Dedifferentiated amniotic fluid mesenchymal stem cell (primary cell): Measurements from ENCODE around the gene SHANK1.
A peak's percentile ranks its signal among the peaks of the same experiment; 100 is the strongest.

Source experiments
- DNase-seq: peaks from one replicate; pipeline ENCODE4 v3.0.0-alpha.2; 2016; ENCODE audit errors: extremely low spot score

Gene SHANK1

GRCh38 chr19:50728084-50728737 is 8.6 kb upstream of the SHANK1 start:
- no peak for DNase-seq

DNA sequence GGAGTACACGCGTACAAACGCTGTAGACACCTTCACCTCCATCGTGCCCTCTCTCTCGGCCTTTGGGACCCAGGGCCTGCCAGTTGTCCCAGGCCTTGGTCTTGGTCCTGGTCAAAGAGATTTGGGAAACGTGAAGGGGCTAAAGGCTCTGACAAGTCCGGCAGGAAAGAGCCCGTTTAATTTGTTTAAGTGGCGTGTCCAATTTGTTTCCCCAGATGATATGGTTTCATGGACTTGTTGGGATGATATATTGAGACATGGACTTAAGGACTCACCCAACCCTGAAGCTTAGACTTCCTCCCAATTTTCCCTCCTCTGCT is 6.3 kb upstream of the SHANK1 start:
- DNase-seq = no peak

DNA sequence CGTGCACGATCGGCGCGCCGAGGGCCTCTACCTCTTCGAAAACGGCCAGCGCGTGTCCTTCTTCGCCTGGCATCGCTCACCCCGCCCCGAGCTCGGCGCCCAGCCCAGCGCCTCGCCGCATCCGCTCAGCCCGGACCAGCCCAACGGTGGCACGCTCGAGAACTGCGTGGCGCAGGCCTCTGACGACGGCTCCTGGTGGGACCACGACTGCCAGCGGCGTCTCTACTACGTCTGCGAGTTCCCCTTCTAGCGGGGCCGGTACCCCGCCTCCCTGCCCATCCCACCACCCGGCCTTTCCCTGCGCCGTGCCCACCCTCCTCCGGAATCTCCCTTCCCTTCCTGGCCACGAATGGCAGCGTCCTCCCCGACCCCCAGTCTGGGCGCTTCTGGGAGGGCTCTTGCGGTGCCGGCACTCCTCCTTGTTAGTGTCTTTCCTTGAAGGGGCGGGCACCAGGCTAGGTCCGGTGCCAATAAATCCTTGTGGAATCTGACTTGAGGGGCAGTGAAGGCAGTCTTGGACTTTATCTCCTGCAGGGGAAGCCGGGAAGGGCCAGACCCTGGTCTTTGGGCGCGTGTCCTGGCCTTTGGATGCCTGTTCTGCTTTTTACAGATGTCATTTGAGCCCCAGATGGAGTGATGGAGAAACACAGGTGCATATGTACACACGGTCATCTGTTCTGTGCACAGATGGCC is 5.8 kb upstream of the SHANK1 start:
- DNase-seq = no peak

DNA sequence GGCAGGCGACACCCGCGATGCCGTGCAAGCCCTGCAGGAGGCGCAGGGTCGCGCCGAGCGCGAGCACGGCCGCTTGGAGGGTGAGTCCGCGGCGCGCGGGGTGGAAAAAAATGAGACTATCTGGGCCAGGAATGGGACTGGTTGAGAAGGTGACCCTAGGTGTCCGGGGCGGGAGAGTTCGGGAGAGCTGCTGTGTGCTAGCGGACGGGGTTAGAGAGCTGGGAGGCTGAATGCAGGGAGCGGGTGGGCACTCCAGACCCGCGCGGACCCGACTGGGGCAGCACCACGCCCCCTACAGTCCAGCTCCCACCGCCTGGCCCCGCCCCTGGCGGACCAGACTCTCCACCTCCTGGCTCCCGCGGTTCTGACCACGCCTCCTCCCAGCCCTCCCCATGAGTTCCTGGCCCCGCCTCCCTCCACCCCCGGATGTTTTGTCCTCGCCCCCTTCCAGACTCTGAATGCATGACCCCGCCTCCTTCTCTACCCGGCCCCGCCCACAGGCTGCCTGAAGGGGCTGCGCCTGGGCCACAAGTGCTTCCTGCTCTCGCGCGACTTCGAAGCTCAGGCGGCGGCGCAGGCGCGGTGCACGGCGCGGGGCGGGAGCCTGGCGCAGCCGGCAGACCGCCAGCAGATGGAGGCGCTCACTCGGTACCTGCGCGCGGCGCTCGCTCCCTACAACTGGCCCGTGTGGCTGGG is 5.1 kb upstream of the SHANK1 start:
- DNase-seq = peak; percentile 99

- no peak for DNase-seq
Observed at GRCh38 chr19:50723735-50724521, 4.3 kb upstream of the SHANK1 start.

GRCh38 chr19:50723069-50723468 is 3.5 kb upstream of the SHANK1 start, which contains the start of gene CLEC11A:
Gene CLEC11A, plus strand, starts transcription at chr19:50723364. Its CDS starts 162 bp downstream, at chr19:50723526.
- DNase-seq = peak; percentile 20

- DNase-seq = no peak
Observed at GRCh38 chr19:50722201-50723013, 2.8 kb upstream of the SHANK1 start.

DNA sequence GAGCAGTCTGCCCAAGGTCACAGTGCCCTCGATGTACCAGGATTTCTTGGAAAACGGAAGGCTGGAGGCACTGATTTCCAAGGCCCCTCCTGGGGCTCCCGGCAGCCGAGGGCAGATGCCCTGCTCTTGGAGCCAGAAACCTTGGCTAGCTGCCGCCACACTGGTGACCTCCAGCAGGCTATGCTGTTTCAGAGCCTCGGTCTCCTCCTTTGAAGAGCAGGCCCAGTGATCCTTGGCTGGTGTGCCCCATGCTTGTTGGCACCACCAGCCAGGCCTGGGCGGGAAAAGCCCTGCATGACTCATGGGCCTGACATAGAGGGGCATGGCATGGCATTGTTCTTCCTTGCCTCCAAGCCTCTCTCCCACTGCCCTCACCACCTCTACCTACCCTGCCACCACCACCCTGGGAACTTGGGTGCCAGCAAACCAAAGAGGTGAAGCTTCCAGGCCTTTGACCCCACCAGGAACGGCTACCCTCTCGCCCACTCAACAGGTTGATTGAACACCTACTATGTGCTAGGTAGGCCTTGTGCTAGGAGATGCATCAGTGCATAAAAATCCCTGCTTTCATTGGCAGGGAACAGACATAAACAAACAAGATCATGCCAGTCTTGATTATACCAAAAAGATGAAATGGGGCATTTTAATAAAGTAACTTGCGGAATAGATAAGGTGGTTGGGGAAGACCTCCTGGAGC is 2.0 kb upstream of the SHANK1 start:
- no peak for DNase-seq

DNA sequence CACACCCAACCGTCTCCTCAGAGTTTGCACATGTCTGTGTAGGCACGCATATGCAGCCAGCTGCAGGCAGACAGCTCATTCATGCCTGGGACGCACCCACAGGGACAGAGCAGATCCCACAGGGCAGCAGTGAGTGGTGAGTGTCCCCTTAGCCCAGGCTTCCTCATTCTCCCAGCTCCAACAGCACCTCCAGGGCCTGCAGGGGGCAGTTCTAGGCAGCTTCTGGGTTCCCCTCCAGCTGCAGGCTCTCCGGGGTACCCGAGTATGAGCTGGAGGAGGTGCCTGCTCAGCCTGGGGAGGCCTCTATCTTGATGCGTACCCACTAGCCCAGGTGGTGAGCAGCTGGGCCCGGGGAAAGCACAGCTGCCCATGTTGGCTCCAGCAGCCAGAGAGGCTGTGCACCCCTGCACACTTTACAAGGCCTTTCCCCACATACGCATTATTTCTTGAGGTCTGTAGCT is 1.3 kb upstream of the SHANK1 start:
- peak; percentile 40 for DNase-seq

DNA sequence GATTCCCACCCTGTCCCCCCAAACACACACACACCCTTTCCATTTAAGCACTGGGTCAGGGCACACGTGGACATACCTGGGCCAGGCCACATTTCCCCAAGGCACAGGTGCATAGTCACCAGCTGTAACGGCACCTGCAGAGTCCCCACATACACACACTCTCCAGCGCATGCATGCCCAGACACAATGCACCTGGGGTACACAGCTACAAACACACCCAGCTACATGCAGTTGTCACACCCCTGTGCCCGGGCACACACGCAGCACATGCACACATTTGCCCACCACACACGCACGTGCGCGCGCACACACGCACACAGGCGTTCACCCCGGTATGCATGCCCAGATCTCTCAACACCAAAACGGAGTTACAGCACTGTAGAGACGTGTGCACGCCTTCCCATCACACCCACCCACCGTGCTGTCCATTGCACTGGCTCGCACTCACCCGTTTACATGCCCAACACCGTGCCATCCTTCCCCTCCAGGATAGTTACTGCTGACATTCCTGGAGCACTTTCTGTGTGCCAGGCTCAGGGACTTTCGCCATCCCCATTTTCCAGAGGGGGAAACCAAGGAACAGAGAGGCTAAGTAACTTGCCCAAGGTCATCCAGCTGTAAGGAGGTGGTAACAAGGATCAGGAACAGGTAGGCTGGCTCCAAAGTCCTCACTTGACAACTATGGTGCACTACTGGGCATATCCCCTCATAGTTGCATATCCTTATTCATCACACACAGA is 749 bp upstream of the SHANK1 start:
- no peak for DNase-seq

DNA sequence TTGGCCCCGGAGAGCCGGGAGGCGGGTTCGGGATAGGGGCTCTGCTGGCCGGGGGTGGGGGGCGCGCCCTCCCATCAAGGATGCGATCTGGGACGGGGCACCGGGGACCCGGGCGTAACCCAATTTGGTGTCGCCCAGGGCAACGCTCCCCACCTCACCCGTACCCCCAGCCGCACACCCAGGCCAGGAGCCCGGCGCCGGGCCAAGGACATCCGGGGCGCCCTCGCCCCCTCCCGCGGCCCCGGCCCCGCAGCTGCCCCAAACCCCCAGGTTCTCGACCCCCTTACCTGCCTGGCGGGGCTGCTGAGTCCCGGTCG is 525 bp downstream of the SHANK1 start:
- DNase-seq = no peak

DNA sequence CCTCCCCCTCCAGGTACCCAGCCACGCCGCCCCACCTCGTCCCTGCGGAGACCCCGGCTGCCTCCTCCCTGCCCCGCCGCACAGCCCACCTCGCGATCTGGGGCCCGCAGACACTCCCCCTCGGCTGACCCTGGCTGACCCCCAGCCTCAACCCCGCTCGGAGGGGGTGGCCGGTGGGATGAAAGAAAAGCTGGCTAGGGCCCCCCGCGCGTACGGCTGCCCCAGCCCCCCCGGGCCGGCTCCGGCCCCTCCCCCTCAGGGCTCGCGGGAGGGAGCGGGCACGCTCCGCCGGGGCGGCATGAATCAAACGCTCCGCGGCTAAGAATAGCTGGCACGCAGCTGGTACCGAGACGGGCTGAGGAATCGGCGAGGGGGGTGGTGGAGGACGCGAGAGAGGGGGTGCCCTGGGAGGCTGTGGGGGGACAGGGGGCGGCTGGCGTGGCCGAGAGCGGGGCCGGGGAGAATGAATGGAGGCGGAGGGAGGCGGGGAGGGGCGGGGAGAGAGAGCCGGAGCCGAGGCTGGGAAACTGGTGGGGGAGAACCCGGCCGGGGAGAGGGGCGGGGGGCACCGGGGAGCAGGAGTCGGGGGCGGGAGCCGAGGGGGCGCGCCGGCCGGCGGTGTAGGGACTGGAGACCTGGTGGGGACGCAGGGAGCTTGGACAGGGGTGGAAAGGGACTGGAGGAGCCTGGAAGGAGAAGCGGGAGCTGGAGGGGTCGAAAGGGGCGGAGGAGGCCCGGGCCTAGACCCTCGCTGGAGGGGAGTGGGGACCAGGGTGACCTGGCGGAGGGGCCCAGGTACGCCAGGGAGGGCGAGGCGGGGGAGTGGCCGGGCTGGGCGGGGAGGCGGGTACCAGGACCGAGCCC is 1.1 kb downstream of the SHANK1 start:
- DNase-seq = no peak

DNA sequence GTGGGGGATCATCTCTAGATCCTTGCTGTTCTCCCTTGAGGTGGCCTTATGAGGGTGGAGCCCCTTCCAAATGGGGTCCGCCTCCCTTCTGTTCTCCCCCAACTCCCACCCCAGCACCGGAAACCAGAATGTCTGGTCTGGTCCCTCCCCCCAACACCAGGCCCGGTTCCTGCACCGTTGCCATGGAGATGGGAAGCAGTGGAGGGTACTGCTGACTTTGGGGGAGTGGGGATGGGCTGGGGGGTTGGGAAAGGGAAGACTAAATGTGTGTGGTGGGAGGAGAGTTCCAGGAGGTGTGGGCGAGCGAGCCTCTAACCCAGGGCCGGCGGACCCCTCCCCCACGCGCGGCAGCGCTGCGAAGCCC is 1.7 kb downstream of the SHANK1 start:
- DNase-seq = no peak

DNA sequence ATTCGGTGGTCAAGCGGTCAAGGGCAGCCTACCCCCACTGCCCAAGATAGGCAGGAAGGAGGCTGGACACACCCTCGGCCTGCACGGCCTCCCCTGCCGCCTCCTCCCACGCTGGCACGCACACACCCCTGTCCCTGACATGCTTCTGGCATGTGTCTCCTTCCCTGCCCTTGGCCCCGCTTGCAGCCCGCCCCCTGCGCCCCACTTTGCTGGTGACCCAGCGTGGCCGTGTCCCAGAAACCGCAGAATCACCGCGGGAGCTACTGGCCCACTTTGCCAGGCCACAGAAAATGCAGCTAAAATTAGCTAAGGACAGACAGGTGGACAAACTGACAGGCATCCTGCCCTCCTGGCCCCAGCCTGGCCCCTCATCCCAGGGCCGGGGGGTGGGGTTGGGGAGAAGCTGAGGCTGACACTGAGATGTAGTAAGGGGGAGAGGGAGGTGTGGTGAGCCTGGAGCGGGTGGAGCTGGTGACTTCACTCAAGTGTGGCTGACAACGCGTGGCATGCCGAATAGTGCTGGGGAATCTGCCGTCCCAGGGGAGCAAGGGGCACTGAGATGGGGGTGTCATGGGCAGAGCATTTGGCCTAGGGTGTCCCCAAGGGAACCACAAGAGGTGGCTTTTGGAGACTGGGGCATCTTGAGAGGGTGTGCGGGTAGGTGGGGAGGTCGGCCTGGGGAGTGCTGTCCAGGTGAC is 2.4 kb downstream of the SHANK1 start:
- no peak for DNase-seq

- no peak for DNase-seq
Observed at GRCh38 chr19:50716178-50717025, 3.2 kb downstream of the SHANK1 start.

GRCh38 chr19:50713556-50714236 is 5.9 kb downstream of the SHANK1 start:
- no peak for DNase-seq

GRCh38 chr19:50712833-50713232 is 6.8 kb downstream of the SHANK1 start:
- no peak for DNase-seq
